ENCODE measurements around the gene KMT2B.

KMT2B gene

DNA sequence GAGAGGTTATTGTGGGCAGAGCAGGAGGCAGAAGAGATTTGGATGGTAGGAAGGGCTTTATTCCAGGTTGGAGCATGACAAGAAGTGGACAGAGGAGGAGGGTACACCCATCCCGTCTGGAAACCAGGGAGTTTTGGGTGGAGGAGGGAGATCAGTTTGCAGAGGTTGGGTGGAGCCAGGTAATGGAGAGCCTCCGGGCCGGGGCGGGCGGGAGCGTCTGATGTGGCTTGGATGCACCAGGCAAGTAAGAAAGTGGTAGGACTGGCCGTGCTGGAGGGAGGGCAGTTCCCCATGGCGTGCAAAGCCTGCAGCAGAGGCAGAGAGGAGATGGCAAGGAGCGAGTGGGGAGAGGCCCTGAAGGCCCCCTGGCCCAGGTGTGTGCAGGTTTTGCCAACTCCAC, 13.6 kb downstream of the KMT2B start:
- H3K4me1 Mint-ChIP-seq, result peaks cover 13% of the 10 kb centered on the region
- no peak overlapping the region for H3K4me3 Mint-ChIP-seq
- H3K27ac Mint-ChIP-seq, result no peak overlapping the region
- no peaks in the 10 kb centered on the region for H3K9me3 Mint-ChIP-seq
- H3K36me3 Mint-ChIP-seq, result peaks cover 17% of the 10 kb centered on the region
- no peaks in the 10 kb centered on the region for H3K27me3 Mint-ChIP-seq

DNA sequence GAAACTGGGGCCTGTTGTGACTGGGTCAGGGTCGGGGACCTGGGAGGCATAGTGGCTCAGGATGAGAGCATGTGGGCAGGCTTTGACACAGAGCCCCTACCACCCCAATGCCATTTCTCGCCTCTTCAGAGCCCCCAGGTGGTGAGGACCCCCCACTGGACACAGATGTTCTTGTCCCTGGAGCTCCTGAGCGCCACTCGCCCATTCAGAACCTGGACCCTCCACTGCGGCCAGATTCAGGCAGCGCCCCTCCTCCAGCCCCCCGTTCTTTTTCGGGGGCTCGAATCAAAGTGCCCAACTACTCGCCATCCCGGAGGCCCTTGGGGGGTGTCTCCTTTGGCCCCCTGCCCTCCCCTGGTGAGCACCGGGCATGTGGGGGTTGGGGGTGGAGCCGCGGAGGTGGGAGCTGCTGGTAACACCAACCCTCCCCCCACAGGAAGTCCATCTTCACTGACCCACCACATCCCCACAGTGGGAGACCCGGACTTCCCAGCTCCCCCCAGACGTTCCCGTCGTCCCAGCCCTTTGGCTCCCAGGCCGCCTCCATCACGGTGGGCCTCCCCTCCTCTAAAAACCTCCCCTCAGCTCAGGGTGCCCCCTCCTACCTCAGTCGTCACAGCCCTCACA, 14.1 kb downstream of the KMT2B start:
- peaks cover 19% of the 10 kb centered on the region for H3K4me1 Mint-ChIP-seq
- H3K27me3 Mint-ChIP-seq, result no peaks in the 10 kb centered on the region
- H3K4me3 Mint-ChIP-seq, result no peak overlapping the region
- H3K27ac Mint-ChIP-seq, result no peak overlapping the region
- no peaks in the 10 kb centered on the region for H3K9me3 Mint-ChIP-seq
- peaks cover 16% of the 10 kb centered on the region for H3K36me3 Mint-ChIP-seq

DNA sequence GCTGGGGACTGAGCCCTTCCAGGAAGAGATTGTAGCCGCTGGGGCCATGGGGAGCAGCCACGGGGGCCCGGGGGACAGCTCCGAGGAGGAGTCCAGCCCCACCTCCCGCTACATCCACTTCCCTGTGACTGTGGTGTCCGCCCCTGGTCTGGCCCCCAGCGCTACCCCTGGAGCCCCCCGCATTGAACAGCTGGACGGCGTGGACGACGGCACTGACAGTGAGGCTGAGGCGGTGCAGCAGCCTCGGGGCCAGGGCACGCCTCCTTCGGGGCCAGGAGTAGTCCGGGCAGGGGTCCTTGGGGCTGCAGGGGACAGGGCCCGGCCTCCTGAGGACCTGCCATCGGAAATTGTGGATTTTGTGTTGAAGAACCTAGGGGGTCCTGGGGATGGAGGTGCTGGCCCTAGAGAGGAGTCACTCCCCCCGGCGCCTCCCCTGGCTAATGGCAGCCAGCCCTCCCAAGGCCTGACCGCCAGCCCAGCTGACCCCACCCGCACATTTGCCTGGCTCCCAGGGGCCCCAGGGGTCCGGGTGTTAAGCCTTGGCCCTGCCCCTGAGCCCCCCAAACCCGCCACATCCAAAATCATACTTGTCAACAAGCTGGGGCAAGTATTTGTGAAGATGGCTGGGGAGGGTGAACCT, 14.9 kb downstream of the KMT2B start:
- H3K36me3 Mint-ChIP-seq, result peaks cover 15% of the 10 kb centered on the region
- no peaks in the 10 kb centered on the region for H3K9me3 Mint-ChIP-seq
- no peak overlapping the region for H3K27ac Mint-ChIP-seq
- peaks cover 26% of the 10 kb centered on the region for H3K4me1 Mint-ChIP-seq
- no peak overlapping the region for H3K4me3 Mint-ChIP-seq
- H3K27me3 Mint-ChIP-seq, result no peaks in the 10 kb centered on the region

DNA sequence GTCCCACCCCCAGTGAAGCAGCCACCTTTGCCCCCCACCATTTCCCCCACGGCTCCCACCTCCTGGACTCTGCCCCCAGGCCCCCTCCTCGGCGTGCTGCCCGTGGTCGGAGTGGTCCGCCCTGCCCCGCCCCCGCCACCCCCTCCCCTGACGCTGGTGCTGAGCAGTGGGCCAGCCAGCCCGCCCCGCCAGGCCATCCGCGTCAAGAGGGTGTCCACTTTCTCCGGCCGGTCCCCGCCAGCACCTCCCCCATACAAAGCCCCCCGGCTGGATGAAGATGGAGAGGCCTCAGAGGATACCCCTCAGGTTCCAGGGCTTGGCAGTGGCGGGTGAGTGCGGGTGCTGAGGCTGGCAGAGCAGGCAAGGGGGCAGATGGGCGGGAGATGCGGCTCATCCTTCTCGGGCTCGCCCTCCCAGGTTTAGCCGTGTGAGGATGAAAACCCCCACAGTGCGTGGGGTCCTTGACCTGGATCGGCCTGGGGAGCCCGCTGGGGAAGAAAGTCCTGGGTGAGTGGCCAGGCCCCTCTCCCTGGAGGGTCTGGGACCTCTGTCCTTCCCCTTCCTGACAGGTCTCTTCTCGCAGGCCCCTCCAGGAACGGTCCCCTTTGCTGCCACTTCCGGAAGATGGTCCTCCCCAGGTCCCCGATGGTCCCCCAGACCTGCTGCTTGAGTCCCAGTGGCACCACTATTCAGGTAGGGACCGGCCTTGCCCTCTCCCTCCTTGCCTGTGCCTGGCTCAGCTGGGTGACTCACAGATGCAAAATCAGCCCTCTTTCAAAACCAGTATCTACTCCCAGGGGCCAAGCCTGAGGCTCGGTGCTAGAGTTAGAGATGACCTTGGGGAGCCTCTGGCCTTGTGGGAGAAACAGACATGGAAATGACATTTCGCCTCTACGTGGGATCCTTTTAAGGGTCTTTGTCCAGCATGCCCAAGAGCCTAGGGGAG, 15.7 kb downstream of the KMT2B start:
- Mint-ChIP-seq H3K27ac (no peak overlapping the region), H3K4me1 (peaks cover 27% of the 10 kb centered on the region), H3K9me3 (no peaks in the 10 kb centered on the region), H3K36me3 (peaks cover 13% of the 10 kb centered on the region), H3K4me3 (no peak overlapping the region), H3K27me3 (no peaks in the 10 kb centered on the region)

DNA sequence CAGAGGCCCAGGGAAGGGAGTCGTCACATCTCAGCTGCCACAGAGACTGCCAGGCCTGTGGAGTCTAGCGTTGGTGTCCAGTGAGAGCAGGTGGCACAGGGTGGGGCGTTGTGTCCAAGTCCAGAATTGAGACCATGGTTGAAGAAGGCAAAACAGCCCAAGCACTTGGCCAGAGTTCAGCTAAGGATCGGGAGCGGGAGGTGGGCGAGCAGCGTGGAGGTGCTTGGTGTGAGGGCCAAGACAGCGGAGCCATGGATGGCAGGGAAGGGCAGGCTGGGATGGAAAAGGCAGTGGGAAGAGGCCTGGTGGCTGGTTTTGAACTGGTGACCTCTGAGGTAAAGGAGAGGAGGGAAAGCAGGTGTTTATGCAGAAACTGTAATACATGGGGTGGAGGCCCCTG, 16.5 kb downstream of the KMT2B start:
- H3K36me3 Mint-ChIP-seq, result peaks cover 13% of the 10 kb centered on the region
- no peaks in the 10 kb centered on the region for H3K27me3 Mint-ChIP-seq
- H3K4me3 Mint-ChIP-seq, result no peak overlapping the region
- H3K4me1 Mint-ChIP-seq, result peaks cover 30% of the 10 kb centered on the region
- no peak overlapping the region for H3K27ac Mint-ChIP-seq
- H3K9me3 Mint-ChIP-seq, result no peaks in the 10 kb centered on the region

DNA sequence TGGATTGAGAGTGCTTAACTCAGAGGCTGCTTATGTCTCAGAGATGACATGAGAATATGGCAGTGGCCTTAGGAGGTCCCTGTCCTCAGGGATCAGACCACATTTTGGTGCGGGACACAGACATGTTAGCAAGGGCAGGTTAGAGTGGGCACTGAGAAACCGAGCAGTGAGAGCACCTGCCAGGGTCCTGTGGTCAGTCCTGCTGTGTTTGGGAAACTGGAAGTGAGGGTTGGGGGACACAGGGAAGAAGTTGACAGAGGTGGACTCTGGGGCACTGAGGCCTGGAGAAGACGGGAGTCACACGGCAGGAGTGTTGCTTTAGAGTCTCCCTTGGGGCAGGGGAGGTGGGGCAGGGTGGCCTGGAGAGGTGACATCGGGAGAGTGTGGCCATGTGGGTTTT, 17.1 kb downstream of the KMT2B start:
- H3K27ac Mint-ChIP-seq, result peak overlapping the region; percentile 61
- no peaks in the 10 kb centered on the region for H3K9me3 Mint-ChIP-seq
- peaks cover 13% of the 10 kb centered on the region for H3K36me3 Mint-ChIP-seq
- no peak overlapping the region for H3K4me3 Mint-ChIP-seq
- peaks cover 35% of the 10 kb centered on the region for H3K4me1 Mint-ChIP-seq
- no peaks in the 10 kb centered on the region for H3K27me3 Mint-ChIP-seq

DNA sequence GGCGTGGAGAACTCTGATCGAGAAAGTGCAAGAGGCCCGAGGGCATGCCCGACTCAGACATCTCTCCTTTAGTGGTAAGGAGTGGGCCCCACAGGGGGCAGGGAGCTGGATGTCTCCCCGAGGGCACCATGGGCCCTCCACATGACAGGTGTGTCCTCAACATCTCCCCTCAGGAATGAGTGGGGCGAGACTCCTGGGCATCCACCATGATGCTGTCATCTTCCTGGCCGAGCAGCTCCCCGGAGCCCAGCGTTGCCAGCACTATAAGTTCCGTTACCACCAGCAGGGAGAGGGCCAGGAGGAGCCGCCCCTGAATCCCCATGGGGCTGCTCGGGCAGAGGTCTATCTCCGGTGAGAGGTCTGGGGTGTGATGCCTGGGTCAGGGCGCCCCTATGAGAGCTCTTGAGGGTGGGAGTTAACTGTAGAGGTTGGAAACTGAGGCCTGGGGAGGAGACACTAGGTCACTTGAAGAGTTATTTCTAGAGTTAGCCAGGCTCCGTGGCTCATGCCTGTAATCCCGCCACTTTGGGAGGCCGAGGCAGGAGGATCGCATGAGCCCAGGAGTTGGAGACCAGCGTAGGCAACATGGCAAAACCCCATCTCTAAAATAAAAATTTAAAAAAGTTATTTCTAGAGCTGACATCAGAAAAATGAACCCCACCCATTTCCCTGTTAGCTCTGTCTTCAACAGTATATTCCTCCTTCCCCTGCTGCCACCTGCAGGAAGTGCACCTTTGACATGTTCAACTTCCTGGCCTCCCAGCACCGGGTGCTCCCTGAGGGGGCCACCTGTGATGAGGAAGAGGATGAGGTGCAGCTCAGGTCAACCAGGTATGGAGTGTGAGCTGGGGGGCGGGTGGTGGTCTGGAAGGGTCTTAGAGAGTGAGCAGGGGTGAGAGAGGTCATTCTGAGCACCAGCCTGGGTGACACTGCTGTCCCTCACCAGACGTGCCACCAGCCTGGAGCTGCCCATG, 19.4 kb downstream of the KMT2B start:
- no peak overlapping the region for H3K27ac Mint-ChIP-seq
- no peak overlapping the region for H3K4me3 Mint-ChIP-seq
- H3K4me1 Mint-ChIP-seq, result peaks cover 48% of the 10 kb centered on the region
- H3K9me3 Mint-ChIP-seq, result no peaks in the 10 kb centered on the region
- H3K36me3 Mint-ChIP-seq, result peaks cover 2% of the 10 kb centered on the region
- no peaks in the 10 kb centered on the region for H3K27me3 Mint-ChIP-seq

DNA sequence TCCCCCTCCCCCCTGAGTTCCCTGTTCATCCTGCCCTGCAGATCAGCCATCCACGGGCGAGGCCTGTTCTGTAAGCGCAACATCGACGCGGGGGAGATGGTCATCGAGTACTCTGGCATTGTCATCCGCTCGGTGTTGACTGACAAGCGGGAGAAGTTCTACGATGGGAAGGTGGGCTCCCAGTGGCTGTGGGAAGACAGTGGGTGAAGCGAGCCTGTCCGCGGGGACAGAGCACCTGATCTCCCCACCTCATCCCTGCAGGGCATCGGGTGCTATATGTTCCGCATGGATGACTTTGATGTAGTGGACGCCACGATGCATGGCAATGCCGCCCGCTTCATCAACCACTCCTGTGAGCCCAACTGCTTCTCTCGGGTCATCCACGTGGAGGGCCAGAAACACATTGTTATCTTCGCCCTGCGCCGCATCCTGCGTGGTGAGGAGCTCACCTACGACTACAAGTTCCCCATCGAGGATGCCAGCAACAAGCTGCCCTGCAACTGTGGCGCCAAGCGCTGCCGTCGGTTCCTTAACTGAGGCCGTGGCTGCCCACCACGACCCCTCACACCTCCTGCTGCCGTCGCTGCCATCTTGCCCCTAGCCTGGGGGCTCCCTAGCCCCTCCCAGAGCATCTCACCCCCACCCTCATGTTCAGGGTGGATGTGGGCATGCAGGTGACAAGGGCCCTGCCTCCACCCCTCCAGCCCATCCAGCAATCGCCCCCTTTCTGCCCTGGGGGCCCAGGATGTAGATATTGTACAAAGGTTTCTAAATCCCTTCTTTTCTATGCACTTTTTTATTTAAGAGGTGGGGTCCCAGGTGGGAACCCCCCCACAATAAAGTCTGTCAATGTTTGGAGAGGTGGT, 20.5 kb downstream of the KMT2B start:
- Mint-ChIP-seq H3K4me3 (no peak overlapping the region), H3K27ac (no peak overlapping the region), H3K36me3 (peaks cover 4% of the 10 kb centered on the region), H3K9me3 (no peaks in the 10 kb centered on the region), H3K27me3 (no peaks in the 10 kb centered on the region), H3K4me1 (peaks cover 55% of the 10 kb centered on the region)

DNA sequence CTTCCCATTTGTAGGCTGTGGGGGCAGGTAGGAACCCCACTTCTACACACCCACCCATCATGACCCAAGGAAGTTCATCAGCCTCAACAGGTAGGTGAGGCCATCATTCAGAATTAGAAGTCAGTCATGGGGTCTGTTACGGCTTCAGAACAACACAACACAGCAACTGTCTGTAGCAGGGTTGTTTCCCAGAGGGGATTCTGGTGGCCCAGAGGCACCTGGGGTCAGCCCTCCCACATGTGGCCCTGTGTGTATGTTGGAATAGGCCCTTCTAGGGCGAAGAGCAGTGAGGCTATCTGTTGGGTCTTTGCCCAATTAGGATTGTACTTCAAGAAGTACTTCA, 21.1 kb downstream of the KMT2B start:
- Mint-ChIP-seq H3K4me1 (peaks cover 59% of the 10 kb centered on the region), H3K36me3 (peaks cover 4% of the 10 kb centered on the region), H3K27me3 (no peaks in the 10 kb centered on the region)

DNA sequence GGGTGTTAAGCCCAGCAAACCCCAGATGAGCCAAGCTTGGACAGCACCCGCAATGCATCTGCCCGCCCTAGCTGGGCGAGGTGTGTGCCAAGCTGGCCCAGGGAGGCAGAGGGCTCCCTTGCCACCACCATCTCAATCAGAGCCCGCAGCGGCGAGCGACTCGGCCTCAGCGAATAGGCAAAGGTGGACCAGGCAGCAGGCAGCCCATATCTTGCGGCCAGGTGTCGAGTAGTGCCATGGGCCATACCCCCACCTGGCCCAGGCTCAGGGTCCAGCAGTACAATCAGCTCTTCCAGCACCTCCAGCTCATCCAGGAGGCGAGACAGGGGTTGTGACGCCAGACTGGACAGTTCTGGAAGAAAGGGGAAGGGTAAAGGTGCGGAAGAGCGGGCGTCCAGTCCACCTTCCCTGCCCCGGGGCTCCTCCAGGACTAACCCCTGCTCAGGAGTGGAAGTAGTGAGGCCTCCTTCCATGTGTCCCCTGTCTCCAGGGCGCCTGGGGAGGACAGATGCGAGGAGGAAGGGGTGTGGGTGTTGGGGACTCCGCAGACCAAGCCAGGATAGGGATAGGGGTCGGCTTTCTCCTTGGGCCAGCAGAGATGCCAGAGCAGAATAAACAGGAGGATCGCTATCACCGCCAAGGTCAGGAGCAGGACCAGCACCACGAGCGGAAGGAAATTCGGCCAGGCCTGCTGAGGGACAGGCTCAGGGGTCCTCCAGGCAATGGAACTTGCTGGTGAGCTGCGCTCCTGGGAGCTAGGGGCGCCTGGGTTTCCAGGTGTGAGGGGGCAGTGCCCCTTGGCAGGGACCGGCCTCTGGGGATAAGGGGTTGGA, 21.7 kb downstream of the KMT2B start:
- H3K9me3 Mint-ChIP-seq, result no peaks in the 10 kb centered on the region

More for the DNA sequence above, 21.1 kb downstream of the KMT2B start:
- no peak overlapping the region for H3K4me3 Mint-ChIP-seq
- H3K27ac Mint-ChIP-seq, result no peak overlapping the region
- H3K9me3 Mint-ChIP-seq, result no peaks in the 10 kb centered on the region

DNA sequence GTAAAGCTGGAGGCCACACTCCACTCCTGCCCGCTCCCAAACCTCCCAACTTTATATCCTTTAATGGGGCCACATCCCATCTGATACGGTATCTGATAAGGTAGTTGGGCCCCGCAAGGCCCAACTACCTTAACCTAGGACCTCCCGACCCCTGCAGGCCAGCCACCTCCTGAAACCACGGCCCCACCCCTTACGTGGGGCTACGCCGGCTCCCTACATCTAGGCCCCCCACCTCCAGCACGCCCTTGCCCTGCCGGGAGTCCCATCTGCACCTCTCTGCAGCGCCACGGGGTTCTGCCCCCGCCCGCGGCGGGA, 22.3 kb downstream of the KMT2B start:
- H3K4me1 Mint-ChIP-seq, result peaks cover 60% of the 10 kb centered on the region
- peaks cover 4% of the 10 kb centered on the region for H3K36me3 Mint-ChIP-seq
- H3K27ac Mint-ChIP-seq, result no peak overlapping the region
- no peaks in the 10 kb centered on the region for H3K27me3 Mint-ChIP-seq
- H3K9me3 Mint-ChIP-seq, result no peaks in the 10 kb centered on the region
- peak overlapping the region; percentile 90 for H3K4me3 Mint-ChIP-seq

More for the DNA sequence above, 21.7 kb downstream of the KMT2B start:
- peaks cover 59% of the 10 kb centered on the region for H3K4me1 Mint-ChIP-seq
- peak overlapping the region; percentile 90 for H3K4me3 Mint-ChIP-seq
- peak overlapping the region; percentile 81 for H3K27ac Mint-ChIP-seq
- H3K27me3 Mint-ChIP-seq, result no peaks in the 10 kb centered on the region
- H3K36me3 Mint-ChIP-seq, result peaks cover 4% of the 10 kb centered on the region

DNA sequence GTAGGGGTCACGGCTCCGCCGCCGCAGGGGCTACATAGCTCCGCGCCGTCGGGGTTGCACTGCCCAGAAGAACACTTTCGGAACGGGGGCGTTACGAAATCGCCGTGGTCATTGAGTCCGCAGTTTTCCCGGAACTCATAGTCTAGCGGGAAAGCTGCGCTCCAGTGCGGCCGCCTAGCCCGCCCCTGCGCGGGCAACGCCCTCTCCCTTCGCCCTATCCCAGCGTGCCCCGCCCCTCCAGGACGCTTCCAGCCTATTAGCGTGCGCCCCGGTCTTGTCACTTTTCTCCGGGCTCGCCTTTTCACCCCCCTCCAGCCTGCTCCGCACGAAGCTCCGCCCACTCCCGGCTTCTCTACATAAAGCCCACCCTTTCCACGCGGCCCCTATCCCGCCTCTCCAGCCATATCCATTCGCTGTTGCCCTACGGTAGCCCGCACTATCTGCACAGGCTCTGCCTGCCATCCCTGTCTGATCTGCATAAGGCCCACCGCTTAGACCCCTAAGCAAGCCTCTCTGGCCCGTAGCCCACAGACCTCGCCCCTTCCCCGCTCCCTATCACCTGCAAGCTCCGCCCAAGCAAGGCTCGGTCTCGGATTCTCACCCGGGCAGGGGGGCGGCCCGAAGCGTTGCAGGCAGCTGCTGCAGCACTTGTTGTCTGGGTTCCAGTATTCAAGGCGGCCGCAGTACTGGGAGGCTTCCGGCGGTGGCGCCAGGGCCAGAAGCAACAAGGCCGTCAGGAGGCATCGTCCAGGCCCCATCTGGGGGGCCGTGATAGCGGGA, 22.8 kb downstream of the KMT2B start:
- Mint-ChIP-seq H3K36me3 (peaks cover 3% of the 10 kb centered on the region), H3K27me3 (no peaks in the 10 kb centered on the region), H3K9me3 (no peaks in the 10 kb centered on the region), H3K4me1 (peaks cover 60% of the 10 kb centered on the region), H3K4me3 (peak overlapping the region; percentile 90), H3K27ac (peak overlapping the region; percentile 93)

DNA sequence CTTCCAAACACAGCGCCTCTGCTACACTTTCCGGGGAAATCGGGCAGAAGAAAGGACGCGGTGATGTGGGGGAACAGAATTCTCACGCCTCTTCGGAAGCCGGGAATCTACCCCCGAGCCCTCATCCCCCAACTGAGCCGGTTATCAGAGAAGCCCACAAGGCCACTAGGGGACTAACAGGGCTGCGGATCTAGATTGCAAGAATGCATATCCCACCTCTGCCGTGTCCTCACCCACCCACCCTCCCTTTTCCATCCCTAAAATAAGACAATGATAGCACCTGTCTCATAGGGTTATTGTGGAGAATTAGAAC, 23.4 kb downstream of the KMT2B start:
- Mint-ChIP-seq H3K4me3 (peak overlapping the region; percentile 90), H3K27me3 (no peaks in the 10 kb centered on the region), H3K9me3 (no peaks in the 10 kb centered on the region), H3K36me3 (peaks cover 2% of the 10 kb centered on the region), H3K27ac (peak overlapping the region; percentile 93), H3K4me1 (peaks cover 63% of the 10 kb centered on the region)
